NCI-H526 treated with DMSO at 0.1 percent for 48 hours (cell line): Measurements from ENCODE around the gene KCNJ16.

Experiments used
- DNase-seq: peaks from one replicate; lab custom pipeline; 2025; lab: John Stamatoyannopoulos, UW

Gene KCNJ16

GRCh38 chr17:70070305-70071027 lies 4.6 kb upstream of the KCNJ16 start:
- no peak for DNase-seq

- no peak for DNase-seq
Observed at GRCh38 chr17:70071127-70071526, 3.9 kb upstream of the KCNJ16 start.

- no peak for DNase-seq
Observed at GRCh38 chr17:70071620-70072019, 3.4 kb upstream of the KCNJ16 start.

- no peak for DNase-seq
Observed at GRCh38 chr17:70072546-70073309, 2.3 kb upstream of the KCNJ16 start.

- no peak for DNase-seq
Observed at GRCh38 chr17:70073310-70073709, 1.7 kb upstream of the KCNJ16 start.

GRCh38 chr17:70073799-70074198 lies 1.2 kb upstream of the KCNJ16 start:
- DNase-seq: no peak

GRCh38 chr17:70074236-70074830 lies 692 bp upstream of the KCNJ16 start:
- DNase-seq: no peak

- no peak for DNase-seq
Observed at GRCh38 chr17:70076189-70076588, 1.2 kb downstream of the KCNJ16 start.

GRCh38 chr17:70076831-70077230 lies 1.8 kb downstream of the KCNJ16 start:
- no peak for DNase-seq

GRCh38 chr17:70078549-70078948 lies 3.5 kb downstream of the KCNJ16 start:
- DNase-seq: no peak

- no peak for DNase-seq
Observed at GRCh38 chr17:70078994-70079531, 4.0 kb downstream of the KCNJ16 start.

GRCh38 chr17:70080541-70081347 lies 5.7 kb downstream of the KCNJ16 start:
- DNase-seq: no peak

- no peak for DNase-seq
Observed at GRCh38 chr17:70081885-70082284, 6.9 kb downstream of the KCNJ16 start.

- DNase-seq: no peak
Observed at GRCh38 chr17:70084476-70084875, 9.5 kb downstream of the KCNJ16 start.

- DNase-seq: no peak
Observed at GRCh38 chr17:70086516-70086915, 11.5 kb downstream of the KCNJ16 start.

- no peak for DNase-seq
Observed at GRCh38 chr17:70089513-70090148, 14.6 kb downstream of the KCNJ16 start.

GRCh38 chr17:70091005-70091568 lies 16.1 kb downstream of the KCNJ16 start:
- DNase-seq: no peak

GRCh38 chr17:70091696-70092095 lies 16.7 kb downstream of the KCNJ16 start:
- DNase-seq: no peak

- DNase-seq: no peak
Observed at GRCh38 chr17:70093163-70093562, 18.1 kb downstream of the KCNJ16 start.

- DNase-seq: no peak
Observed at GRCh38 chr17:70095455-70095854, 20.4 kb downstream of the KCNJ16 start.

- DNase-seq: no peak
Observed at GRCh38 chr17:70096861-70097260, 21.8 kb downstream of the KCNJ16 start.
